ENCODE results near the gene PDZD2. TPM values are rescaled to one million over a fixed set of nuclear protein-coding genes. Genes with fewer than 3 reads are reported as not detected.
A peak's percentile ranks its signal among the peaks of the same experiment; 100 is the strongest.

The PDZD2 gene
- total and polyA plus RNA-seq, 7 donors, result 1.2 to 11.7 (median 7.1) TPM

GRCh38 chr5:31942546-31942945 is 303.6 kb downstream of the PDZD2 start:
- H3K9me3 ChIP-seq, result no peaks in the 10 kb centered on the region
- no peak for TF ChIP-seq EP300 (IDR thresholded peaks at IDR 0.05)
- whole genome bisulfite sequencing, 2 donors, result 80 to 83% methylated on average over 11 of the region's 11 CpGs
- H3K4me1 ChIP-seq, result peaks cover 0 to 24% (median 0%) of the 10 kb centered on the region in 4 donors
- no peaks in the 10 kb centered on the region for H3K36me3 ChIP-seq
- H3K27ac ChIP-seq, result no peak overlapping the region
- DNase-seq, result no peak
- H3K4me3 ChIP-seq, result no peak overlapping the region
- no peaks in the 10 kb centered on the region for H3K27me3 ChIP-seq
- intact Hi-C loops (cut with DNase I), result no loop called here

GRCh38 chr5:31944684-31945445 is 305.9 kb downstream of the PDZD2 start:
- H3K36me3 ChIP-seq, result no peaks in the 10 kb centered on the region
- H3K27ac ChIP-seq, result no peak overlapping the region
- TF ChIP-seq EP300 (IDR thresholded peaks at IDR 0.05), result no peak
- no peak for TF ChIP-seq POLR2AphosphoS5 (IDR thresholded peaks at IDR 0.05)
- no peak for TF ChIP-seq CTCF (IDR thresholded peaks at IDR 0.05)
- no peak for TF ChIP-seq POLR2A (IDR thresholded peaks at IDR 0.05)
- no peaks in the 10 kb centered on the region for H3K9me3 ChIP-seq
- WGBS, 2 donors, result 46 to 77% methylated on average over 13 of the region's 13 CpGs
- no peak overlapping the region for H3K4me3 ChIP-seq
- no peak for DNase-seq
- no peaks in the 10 kb centered on the region for H3K27me3 ChIP-seq
- intact Hi-C loops (cut with DNase I), result no loop called here
- H3K4me1 ChIP-seq, result peaks cover 0 to 24% (median 4%) of the 10 kb centered on the region in 4 donors

- 37 to 72% methylated on average over 5 of the region's 5 CpGs for WGBS, 2 donors
- H3K9me3 ChIP-seq, result peaks cover 0 to 3% (median under 1%) of the 10 kb centered on the region in 4 donors
- no peaks in the 10 kb centered on the region for H3K27me3 ChIP-seq
- no peak for TF ChIP-seq EP300 (IDR thresholded peaks at IDR 0.05)
- no peak for TF ChIP-seq POLR2A (IDR thresholded peaks at IDR 0.05)
- no peak for TF ChIP-seq POLR2AphosphoS5 (IDR thresholded peaks at IDR 0.05)
- no peak for TF ChIP-seq CTCF (IDR thresholded peaks at IDR 0.05)
- DNase-seq, result no peak
- H3K4me3 ChIP-seq, result no peak overlapping the region
- no peaks in the 10 kb centered on the region for H3K36me3 ChIP-seq
- intact Hi-C loops (cut with DNase I), result no loop called here
- no peak overlapping the region for H3K27ac ChIP-seq
- peaks cover 0 to 21% (median 8%) of the 10 kb centered on the region in 4 donors for H3K4me1 ChIP-seq
These were observed 309.1 kb downstream of the PDZD2 start for GRCh38 chr5:31948006-31948405.

- Histone ChIP-seq H3K36me3 (no peaks in the 10 kb centered on the region), H3K4me1 (peaks cover 0 to 17% (median 6%) of the 10 kb centered on the region in 4 donors), H3K27ac (peak overlapping the region in 1 of 4 donors; percentile 4), H3K27me3 (no peaks in the 10 kb centered on the region), H3K4me3 (no peak overlapping the region), H3K9me3 (peaks cover 0 to 3% (median under 1%) of the 10 kb centered on the region in 4 donors)
- DNase-seq, result no peak
- TF ChIP-seq EP300 (IDR thresholded peaks at IDR 0.05), result no peak
- TF ChIP-seq CTCF (IDR thresholded peaks at IDR 0.05), result no peak
- intact Hi-C loops (cut with DNase I), result no loop called here
These were observed 313.1 kb downstream of the PDZD2 start for GRCh38 chr5:31952067-31952466.

- H3K27ac ChIP-seq, result no peak overlapping the region
- 81 to 85% methylated on average over 3 of the region's 3 CpGs for WGBS, 2 donors
- no peaks in the 10 kb centered on the region for H3K36me3 ChIP-seq
- H3K4me3 ChIP-seq, result no peak overlapping the region
- intact Hi-C loops (cut with DNase I), result no loop called here
- H3K27me3 ChIP-seq, result no peaks in the 10 kb centered on the region
- H3K4me1 ChIP-seq, result peaks cover 0 to 17% (median 6%) of the 10 kb centered on the region in 4 donors
- DNase-seq, result no peak
- peaks cover 0 to 3% (median under 1%) of the 10 kb centered on the region in 4 donors for H3K9me3 ChIP-seq
- TF ChIP-seq POLR2A (IDR thresholded peaks at IDR 0.05) (no peak), EP300 (IDR thresholded peaks at IDR 0.05) (no peak), POLR2AphosphoS5 (IDR thresholded peaks at IDR 0.05) (no peak)
These were observed 315.2 kb downstream of the PDZD2 start for GRCh38 chr5:31954091-31954490.

Data from sigmoid colon (tissue), 7 donors.